Activated CD4-positive, alpha-beta T cell treated with anti-CD3 and anti-CD28 coated beads, Interleukin-10, Interleukin-2, amounts not matched to agents 100 ng/mL and 50 ng/mL, durations not matched to agents 16 hours and 8 hours (primary cell): ENCODE data around the gene ST7.
A peak's percentile ranks its signal among the peaks of the same experiment; 100 is the strongest.
"Not testable (repeated sequence)": the region's sequence is repeated elsewhere in the genome, so short reads cannot be mapped to it uniquely, and the experiment has no call there.

Experiments
- DNase-seq: peaks from one replicate; pipeline ENCODE4 v3.0.0-alpha.2; 2020

Gene ST7

GRCh38 chr7:117208257-117208656 is 255.0 kb downstream of the ST7 start:
- DNase-seq: no peak

GRCh38 chr7:117210397-117210796 is 257.1 kb downstream of the ST7 start:
- DNase-seq: no peak

GRCh38 chr7:117210908-117211307 is 257.6 kb downstream of the ST7 start:
- DNase-seq: no peak

GRCh38 chr7:117211614-117212013 is 258.3 kb downstream of the ST7 start:
- no peak for DNase-seq

GRCh38 chr7:117212969-117213877 is 259.9 kb downstream of the ST7 start:
- peak; percentile 63 for DNase-seq

GRCh38 chr7:117216010-117216409 is 262.7 kb downstream of the ST7 start:
- DNase-seq: no peak

GRCh38 chr7:117216436-117217069 is 263.3 kb downstream of the ST7 start:
- DNase-seq: no peak

- no peak for DNase-seq
Measured at GRCh38 chr7:117217106-117218035, 264.1 kb downstream of the ST7 start.

GRCh38 chr7:117218700-117219099 is 265.4 kb downstream of the ST7 start:
- DNase-seq: no peak

- DNase-seq: no peak
Measured at GRCh38 chr7:117219485-117219884, 266.2 kb downstream of the ST7 start.

- DNase-seq: no peak
Measured at GRCh38 chr7:117220836-117221235, 267.5 kb downstream of the ST7 start.

GRCh38 chr7:117225536-117225935 is 272.2 kb downstream of the ST7 start:
- no peak for DNase-seq

GRCh38 chr7:117227091-117227490 is 273.8 kb downstream of the ST7 start:
- no peak for DNase-seq

GRCh38 chr7:117229350-117229749 is 276.0 kb downstream of the ST7 start:
- no peak for DNase-seq

GRCh38 chr7:117230276-117231046 is 277.2 kb downstream of the ST7 start:
- DNase-seq: no peak

- no peak for DNase-seq
Measured at GRCh38 chr7:117231047-117231359, 277.7 kb downstream of the ST7 start.

GRCh38 chr7:117237646-117238045 is 284.3 kb downstream of the ST7 start:
- no peak for DNase-seq

GRCh38 chr7:117238472-117238871 is 285.2 kb downstream of the ST7 start:
- no peak for DNase-seq

GRCh38 chr7:117238937-117239336 is 285.6 kb downstream of the ST7 start:
- DNase-seq: no peak

- no peak for DNase-seq
Measured at GRCh38 chr7:117241088-117241487, 287.8 kb downstream of the ST7 start.

GRCh38 chr7:117243390-117243789 is 290.1 kb downstream of the ST7 start:
- DNase-seq: no peak

GRCh38 chr7:117245703-117246102 is 292.4 kb downstream of the ST7 start:
- not testable (repeated sequence) for DNase-seq

- DNase-seq: no peak
Measured at GRCh38 chr7:117247809-117248208, 294.5 kb downstream of the ST7 start.
